SH-SY5Y (cell line): ENCODE results near the gene ADGRG6.

ENCODE experiments used
- GATA2 ChIP-seq: IDR thresholded peaks from 2 replicates; pipeline ENCODE4 v1.6.1; 2011; ENCODE audit warnings: mild to moderate bottlenecking, low read depth, low read length
- GATA3 ChIP-seq: IDR thresholded peaks from 2 replicates; pipeline ENCODE4 v1.6.1; 2011; ENCODE audit warnings: low read depth, mild to moderate bottlenecking, low read length, moderate library complexity

- no peak for TF ChIP-seq GATA2
- no peak for TF ChIP-seq GATA3
These were observed 79.4 kb downstream of the ADGRG6 start for GRCh38 chr6:142381181-142381580.
